SK-N-SH (cell line): ENCODE results near the gene PGP. TPM values are rescaled to one million over a fixed set of nuclear protein-coding genes. Genes with fewer than 3 reads are reported as not detected.

Experiments used
- CTCF ChIA-PET: fragments of 300-600, 350-600 bp; formaldehyde crosslinking; extraction: SDS; loops from one replicate; lab custom pipeline; 2021; lab: Yijun Ruan, JAX
- POLR2A ChIA-PET: fragments of 350-600 bp; sonication (Branson Sonifier 250); formaldehyde crosslinking; extraction: SDS; loops from one replicate; lab custom pipeline; 2020; ENCODE audit warnings: antibody characterized with exemption, inconsistent platforms; lab: Yijun Ruan, JAX
- DNase-seq: peaks from one replicate; pipeline ENCODE4 v3.0.0; 2012
- H2AFZ ChIP-seq: fragments of 200-600 bp; sonication (generic); 2 replicates; pipeline ENCODE4 v1.8.1; 2016; ENCODE audit warnings: antibody characterized with exemption, mild to moderate bottlenecking, low read depth
- H3F3A ChIP-seq: fragments of 200-600 bp; sonication (generic); replicated peaks from 2 replicates; pipeline ENCODE3; 2016; ENCODE audit warnings: antibody characterized with exemption, mild to moderate bottlenecking; ENCODE audit not compliant: insufficient read depth
- H3K27ac ChIP-seq, 2 experiments: fragments of 200-500 bp in 1 of 2; fragments of 200-600 bp in 1 of 2; sonication (Bioruptor generic) in 1 of 2; sonication (generic), shearing (Covaris generic) in 1 of 2; 2 replicates each; pipeline versions ENCODE4 v1.5.1 to v1.6.1; 2014 to 2016; ENCODE audit warnings: low read depth in 2 of 2, inconsistent platforms in 1 of 2, low read length in 1 of 2, mild to moderate bottlenecking in 1 of 2, mixed read lengths in 1 of 2
- H3K27me3 ChIP-seq: fragments of 200-600 bp; sonication (generic), shearing (Covaris generic); 2 replicates; pipeline ENCODE4 v1.6.1; 2016; ENCODE audit warnings: mixed run types; ENCODE audit not compliant: insufficient read depth
- H3K36me3 ChIP-seq, 2 experiments: fragments of 200-500 bp in 1 of 2; fragments of 200-600 bp in 1 of 2; sonication (Bioruptor generic) in 1 of 2; sonication (generic) in 1 of 2; replicated peaks in 1 of 2; 2 replicates each; pipeline versions ENCODE3 to v1.5.1; 2014 to 2016; ENCODE audit warnings: low read length in 1 of 2, mild to moderate bottlenecking in 1 of 2; ENCODE audit not compliant: insufficient read depth in 2 of 2, control insufficient read depth in 1 of 2
- H3K4me1 ChIP-seq, 2 experiments: fragments of 200-500 bp in 1 of 2; fragments of 200-600 bp in 1 of 2; sonication (Bioruptor generic) in 1 of 2; sonication (generic), shearing (Covaris generic) in 1 of 2; 2 replicates each; pipeline versions ENCODE4 v1.5.1 to v1.6.1; 2014 to 2016; ENCODE audit warnings: low read depth in 1 of 2, low read length in 1 of 2, mixed run types in 1 of 2; ENCODE audit not compliant: insufficient read depth in 2 of 2, control insufficient read depth in 1 of 2
- H3K4me2 ChIP-seq: fragments of 200-600 bp; sonication (generic), shearing (Covaris generic); 2 replicates; pipeline ENCODE4 v1.6.1; 2017; ENCODE audit warnings: mixed run types
- H3K4me3 ChIP-seq, 2 experiments: fragments of 200-500 bp in 1 of 2; fragments of 200-600 bp in 1 of 2; sonication (Bioruptor generic) in 1 of 2; sonication (generic), shearing (Covaris generic) in 1 of 2; 2 replicates each; pipeline versions ENCODE4 v1.5.1 to v1.8.1; 2014 to 2016; ENCODE audit warnings: low read depth in 2 of 2, inconsistent platforms in 1 of 2, low read length in 1 of 2, mild to moderate bottlenecking in 1 of 2, mixed read lengths in 1 of 2, moderate library complexity in 1 of 2
- H3K79me2 ChIP-seq: fragments of 200-600 bp; sonication (generic); 2 replicates; pipeline ENCODE4 v1.8.1; 2017; ENCODE audit warnings: mild to moderate bottlenecking; ENCODE audit not compliant: insufficient read depth
- H3K9ac ChIP-seq: fragments of 200-600 bp; sonication (generic); 2 replicates; pipeline ENCODE4 v1.6.1; 2017; ENCODE audit warnings: mixed run types
- H3K9me2 ChIP-seq: fragments of 200-600 bp; sonication (generic); 2 replicates; pipeline ENCODE4 v1.6.1; 2017; ENCODE audit warnings: mixed run types
- H3K9me3 ChIP-seq: fragments of 200-600 bp; sonication (generic); 2 replicates; pipeline ENCODE4 v1.6.1; 2017; ENCODE audit warnings: mixed run types, mild to moderate bottlenecking, moderate library complexity
- H4K20me1 ChIP-seq: fragments of 200-600 bp; sonication (generic); 2 replicates; pipeline ENCODE4 v1.6.1; 2017; ENCODE audit warnings: mild to moderate bottlenecking, mixed run types; ENCODE audit not compliant: insufficient read depth
- CHD2 ChIP-seq: fragments of 150-350 bp; IDR thresholded peaks from 2 replicates; pipeline ENCODE4 v1.6.1; 2018; ENCODE audit warnings: low read length; ENCODE audit not compliant: partially characterized antibody
- CTCF ChIP-seq: fragments of 200-600 bp; sonication (generic); IDR thresholded peaks from 2 replicates; pipeline ENCODE4 v1.6.1; 2017; ENCODE audit warnings: antibody characterized with exemption, mild to moderate bottlenecking, moderate library complexity
- EP300 ChIP-seq, 2 experiments: IDR thresholded peaks; 2 replicates each; pipeline versions ENCODE4 v1.4.0 to v1.6.1; 2012; ENCODE audit warnings: borderline replicate concordance in 1 of 2, low read depth in 1 of 2, low read length in 1 of 2
- EZH2phosphoT487 ChIP-seq: fragments of 200-600 bp; sonication (generic); IDR thresholded peaks from 2 replicates; pipeline ENCODE4 v1.6.1; 2017; ENCODE audit warnings: low read depth, mixed run types, mild to moderate bottlenecking, antibody characterized with exemption, moderate library complexity, borderline replicate concordance
- FOXJ3 ChIP-seq: sonication (generic); formaldehyde crosslinking; IDR thresholded peaks from 2 replicates; pipeline ENCODE4 v1.5.1; 2020; ENCODE audit warnings: mild to moderate bottlenecking, missing genetic modification reagents
- FOXM1 ChIP-seq: IDR thresholded peaks from 2 replicates; pipeline ENCODE4 v1.4.0; 2012; ENCODE audit warnings: low read depth, mild to moderate bottlenecking
- GATA2 ChIP-seq: sonication (generic); formaldehyde crosslinking; IDR thresholded peaks from 2 replicates; pipeline ENCODE4 v1.5.0; 2020; ENCODE audit warnings: mild to moderate bottlenecking, missing genetic modification reagents
- NFIC ChIP-seq: IDR thresholded peaks from 2 replicates; pipeline ENCODE4 v1.4.0; 2012; ENCODE audit warnings: borderline replicate concordance
- NRF1 ChIP-seq: IDR thresholded peaks from 2 replicates; pipeline ENCODE4 v1.6.1; 2012; ENCODE audit warnings: low read depth, mild to moderate bottlenecking, low read length
- POLR2AphosphoS5 ChIP-seq: IDR thresholded peaks from 2 replicates; pipeline ENCODE4 v1.6.1; 2012; ENCODE audit warnings: low read depth, low read length
- RCOR1 ChIP-seq: fragments of 150-350 bp; IDR thresholded peaks from 2 replicates; pipeline ENCODE4 v1.6.1; 2017; ENCODE audit warnings: antibody characterized with exemption, low read length
- SIN3A ChIP-seq: IDR thresholded peaks from 2 replicates; pipeline ENCODE4 v1.6.1; 2012; ENCODE audit warnings: low read depth, mild to moderate bottlenecking, low read length, moderate library complexity, borderline replicate concordance
- SMC3 ChIP-seq: IDR thresholded peaks from 2 replicates; pipeline ENCODE4 v1.6.1; 2012; ENCODE audit warnings: low read depth, low read length, improper control_type of control experiment
- TCF12 ChIP-seq: IDR thresholded peaks from 2 replicates; pipeline ENCODE4 v1.4.0; 2012
- WGBS: methylation state at CpG from one replicate; pipeline ENCODE4 v1.1.6; 2017; ENCODE audit warnings: low lambda C conversion rate; 5-methylcytosine and 5-hydroxymethylcytosine counted together
- polyA plus RNA-seq, 3 experiments: library from polyadenylated mRNA; depleted of rRNA; stranded (reverse); fragments of >200 nt; gene quantifications; 2 replicates each; pipeline ENCODE4 v1.2.3, GENCODE V29; 2012
- TF ChIP-seq, protein P1 (sequence below): IDR thresholded peaks from 2 replicates; pipeline ENCODE4 v1.4.0; 2012; ENCODE audit warnings: low read depth, borderline replicate concordance
- TF ChIP-seq, protein P2 (sequence below): IDR thresholded peaks from 2 replicates; pipeline ENCODE4 v1.4.0; 2012; ENCODE audit warnings: low read depth, borderline replicate concordance

PGP gene
- polyA plus RNA-seq, 1 of the 3 experiments (the other 2 are of a cell fraction): 10.3 TPM

- no peak for DNase-seq
- WGBS: 100% methylated on average over 2 of the region's 20 CpGs
- Histone ChIP-seq H3K4me3 (no peak overlapping the region), H3K36me3 (peaks cover 0 to 2% of the 10 kb centered on the region in 2 experiments), H4K20me1 (no peaks in the 10 kb centered on the region), H3F3A (no peaks in the 10 kb centered on the region), H3K9me2 (no peaks in the 10 kb centered on the region), H3K27me3 (no peaks in the 10 kb centered on the region), H3K4me1 (no peaks in the 10 kb centered on the region), H3K79me2 (no peaks in the 10 kb centered on the region), H3K27ac (no peak overlapping the region), H3K4me2 (no peak overlapping the region), H3K9me3 (no peaks in the 10 kb centered on the region), H3K9ac (no peak overlapping the region), H2AFZ (no peak overlapping the region)
- TF ChIP-seq CTCF (no peak), EZH2phosphoT487 (no peak), POLR2AphosphoS5 (no peak), TCF12 (no peak), FOXJ3 (CRISPR knock-in tag) (no peak), EP300 (IDR thresholded peaks at IDR 0.05; ENCODE audit: borderline replicate concordance in 1 of 2, low read depth in 1 of 2, low read length in 1 of 2) (no peak), RCOR1 (no peak), GATA2 (no peak), SIN3A (no peak), SMC3 (no peak), CHD2 (no peak), NFIC (no peak), FOXM1 (no peak), NRF1 (no peak)
- TF ChIP-seq, protein P1, sequence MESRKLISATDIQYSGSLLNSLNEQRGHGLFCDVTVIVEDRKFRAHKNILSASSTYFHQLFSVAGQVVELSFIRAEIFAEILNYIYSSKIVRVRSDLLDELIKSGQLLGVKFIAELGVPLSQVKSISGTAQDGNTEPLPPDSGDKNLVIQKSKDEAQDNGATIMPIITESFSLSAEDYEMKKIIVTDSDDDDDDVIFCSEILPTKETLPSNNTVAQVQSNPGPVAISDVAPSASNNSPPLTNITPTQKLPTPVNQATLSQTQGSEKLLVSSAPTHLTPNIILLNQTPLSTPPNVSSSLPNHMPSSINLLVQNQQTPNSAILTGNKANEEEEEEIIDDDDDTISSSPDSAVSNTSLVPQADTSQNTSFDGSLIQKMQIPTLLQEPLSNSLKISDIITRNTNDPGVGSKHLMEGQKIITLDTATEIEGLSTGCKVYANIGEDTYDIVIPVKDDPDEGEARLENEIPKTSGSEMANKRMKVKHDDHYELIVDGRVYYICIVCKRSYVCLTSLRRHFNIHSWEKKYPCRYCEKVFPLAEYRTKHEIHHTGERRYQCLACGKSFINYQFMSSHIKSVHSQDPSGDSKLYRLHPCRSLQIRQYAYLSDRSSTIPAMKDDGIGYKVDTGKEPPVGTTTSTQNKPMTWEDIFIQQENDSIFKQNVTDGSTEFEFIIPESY: no peak
- TF ChIP-seq, protein P2, sequence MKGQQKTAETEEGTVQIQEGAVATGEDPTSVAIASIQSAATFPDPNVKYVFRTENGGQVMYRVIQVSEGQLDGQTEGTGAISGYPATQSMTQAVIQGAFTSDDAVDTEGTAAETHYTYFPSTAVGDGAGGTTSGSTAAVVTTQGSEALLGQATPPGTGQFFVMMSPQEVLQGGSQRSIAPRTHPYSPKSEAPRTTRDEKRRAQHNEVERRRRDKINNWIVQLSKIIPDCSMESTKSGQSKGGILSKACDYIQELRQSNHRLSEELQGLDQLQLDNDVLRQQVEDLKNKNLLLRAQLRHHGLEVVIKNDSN: no peak
- CTCF ChIA-PET: interaction anchor here (3.9 kb wide), 1 partner anchor 10 kb away, joined by 19 read pairs; the partner anchor contains the start of gene CASKIN1
- POLR2A ChIA-PET: no interaction called here
Measured at GRCh38 chr16:2184962-2185361, 29.7 kb downstream of the PGP start.
